Naive thymus-derived CD8-positive, alpha-beta T cell (primary cell): Measurements from ENCODE around the gene C4orf54. TPM values are rescaled to one million over a fixed set of nuclear protein-coding genes. Genes with fewer than 3 reads are reported as not detected.

Source experiments
- ATAC-seq, 2 donors: fragments of 150-1000 bp; cut with Tn5 transposase in 1 of 2; sonication (Bioruptor Pico), chemical (Tn5 transposase) in 1 of 2; 1 replicate in 1 of 2; 2 replicates in 1 of 2; pipeline ENCODE4 v1.10.0; 2021; ENCODE audit warnings: mild to moderate bottlenecking in 2 of 2, moderate library complexity in 2 of 2
- POLR2A ChIA-PET: fragments of 350-600 bp; sonication (Branson Sonifier 250); formaldehyde crosslinking; loops from one replicate; lab custom pipeline; 2021; ENCODE audit warnings: antibody characterized with exemption; lab: Charles Lee
- DNase-seq, 10 donors: peaks; one replicate each; pipeline versions ENCODE4 v3.0.0 to v3.0.0-alpha.2; 2020 to 2022
- H3K27ac Mint-ChIP-seq, 10 donors: one replicate each; pipeline ENCODE4 v1.8.0; 2020 to 2022; ENCODE audit warnings: mild to moderate bottlenecking in 10 of 10, mixed read lengths in 10 of 10, moderate library complexity in 4 of 10, inconsistent platforms in 1 of 10
- H3K27me3 Mint-ChIP-seq, 5 donors: one replicate each; pipeline ENCODE4 v1.8.0; 2021 to 2022; ENCODE audit warnings: mixed read lengths in 5 of 5
- H3K36me3 Mint-ChIP-seq, 3 donors: one replicate each; pipeline ENCODE4 v1.8.0; 2020 to 2022; ENCODE audit warnings: mixed read lengths in 3 of 3, mild to moderate bottlenecking in 2 of 3, inconsistent platforms in 1 of 3
- H3K4me1 Mint-ChIP-seq, 4 donors: one replicate each; pipeline ENCODE4 v1.8.0; 2021 to 2022; ENCODE audit warnings: mixed read lengths in 4 of 4
- H3K4me3 Mint-ChIP-seq, 10 donors: one replicate each; pipeline ENCODE4 v1.8.0; 2020 to 2022; ENCODE audit warnings: mild to moderate bottlenecking in 10 of 10, mixed read lengths in 10 of 10, moderate library complexity in 6 of 10, inconsistent platforms in 1 of 10
- H3K9me3 Mint-ChIP-seq, 9 donors: one replicate each; pipeline ENCODE4 v1.8.0; 2020 to 2022; ENCODE audit warnings: mixed read lengths in 9 of 9, mild to moderate bottlenecking in 3 of 9, inconsistent platforms in 1 of 9, moderate library complexity in 1 of 9
- polyA plus RNA-seq, 3 donors: library from polyadenylated mRNA; unstranded; fragments of 300-500 nt; fragmentation: Illumina TruSeq; gene quantifications; one replicate each; pipeline ENCODE4 v1.2.3, GENCODE V29; 2021
- total RNA-seq, 8 experiments: library from RNA in 2 of 8; stranded (reverse) in 2 of 8; gene quantifications; one replicate each; pipeline ENCODE4 v1.2.3 and lab custom pipeline; 2021 to 2026

The C4orf54 gene
- total RNA-seq = not detected
- not detected for polyA plus RNA-seq
- 0 to 0.09 (median 0) reads per million in 6 experiments for total RNA-seq (lab: John Stamatoyannopoulos, UW)

DNA sequence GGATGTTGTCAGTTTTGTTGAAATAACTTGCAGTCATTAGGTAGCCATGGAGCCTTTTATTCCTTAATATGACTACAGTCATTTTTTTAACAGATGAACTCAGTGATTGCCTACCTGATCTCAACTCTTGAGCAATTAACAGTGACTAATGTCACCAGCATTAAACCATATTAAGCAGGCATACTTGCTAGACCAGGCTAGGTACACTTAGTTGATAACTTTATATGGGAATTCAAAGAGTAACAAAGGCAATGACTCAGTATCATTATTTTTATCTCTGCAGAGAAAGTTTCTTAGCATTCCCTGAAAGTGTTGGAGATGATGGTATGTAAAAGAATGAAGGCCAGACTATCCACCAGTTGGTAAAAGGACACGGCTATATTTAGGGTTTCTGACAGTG, at the start of gene C4orf54:
Gene C4orf54 (minus strand): TSS at position 31 of the 400 bp plus-strand sequence. CDS start 3,180 bp downstream, outside the sequence.
- DNase-seq = no peak
- Mint-ChIP-seq H3K4me3 (no peak within 1 kb of the TSS), H3K27me3 (peaks cover 2 to 11% (median 7%) of the 10 kb centered on the region in 5 donors), H3K36me3 (no peaks in the 10 kb centered on the region), H3K4me1 (no peaks in the 10 kb centered on the region), H3K9me3 (no peaks in the 10 kb centered on the region), H3K27ac (no peak within 1 kb of the TSS)
- POLR2A ChIA-PET = no interaction called here
- ATAC-seq = no peak

- POLR2A ChIA-PET = no interaction called here
- Mint-ChIP-seq H3K4me3 (no peak overlapping the region), H3K36me3 (peaks cover 0 to 10% (median 0%) of the 10 kb centered on the region in 3 donors), H3K9me3 (peaks cover 0 to 22% (median 3%) of the 10 kb centered on the region in 9 donors), H3K4me1 (no peaks in the 10 kb centered on the region), H3K27me3 (peaks cover 12 to 29% (median 28%) of the 10 kb centered on the region in 5 donors), H3K27ac (no peak overlapping the region)
- ATAC-seq (no peak), DNase-seq (no peak)
Measured at GRCh38 chr4:99705891-99706290, 48.3 kb upstream of the C4orf54 start.

DNA sequence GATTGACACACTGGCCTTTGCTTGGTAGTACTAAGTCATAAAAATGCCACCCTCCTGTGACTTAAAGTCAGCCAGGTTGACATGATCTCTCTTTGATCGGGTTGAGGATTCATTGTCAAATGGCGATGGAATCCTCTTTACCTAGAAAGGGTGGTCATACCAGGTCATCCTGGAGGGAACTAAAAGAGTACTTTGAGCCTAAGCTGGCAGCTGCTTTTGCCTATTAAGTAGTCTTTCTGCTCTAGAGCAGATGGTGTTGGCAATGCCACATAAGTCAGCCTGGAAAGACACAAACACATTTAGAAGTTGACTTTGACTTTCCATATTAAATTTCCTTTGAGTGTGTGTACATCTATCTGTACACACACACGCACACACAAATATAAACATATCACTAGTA, 39.2 kb upstream of the C4orf54 start:
- peaks cover 25 to 71% (median 37%) of the 10 kb centered on the region in 5 donors for H3K27me3 Mint-ChIP-seq
- no peaks in the 10 kb centered on the region for H3K4me1 Mint-ChIP-seq
- ATAC-seq = no peak
- no peak overlapping the region for H3K27ac Mint-ChIP-seq
- H3K36me3 Mint-ChIP-seq = peaks cover 0 to 24% (median 3%) of the 10 kb centered on the region in 3 donors
- POLR2A ChIA-PET = no interaction called here
- peaks cover 0 to 34% (median 5%) of the 10 kb centered on the region in 9 donors for H3K9me3 Mint-ChIP-seq
- DNase-seq = no peak
- H3K4me3 Mint-ChIP-seq = no peak overlapping the region

- ATAC-seq (no peak), DNase-seq (no peak)
- H3K4me3 Mint-ChIP-seq = no peak overlapping the region
- peaks cover 0 to 33% (median 5%) of the 10 kb centered on the region in 3 donors for H3K36me3 Mint-ChIP-seq
- peaks cover 14 to 51% (median 22%) of the 10 kb centered on the region in 9 donors for H3K9me3 Mint-ChIP-seq
- POLR2A ChIA-PET = no interaction called here
- peaks cover 9 to 37% (median 14%) of the 10 kb centered on the region in 5 donors for H3K27me3 Mint-ChIP-seq
- H3K4me1 Mint-ChIP-seq = no peaks in the 10 kb centered on the region
- H3K27ac Mint-ChIP-seq = no peak overlapping the region
Measured at GRCh38 chr4:99693140-99693539, 35.5 kb upstream of the C4orf54 start.

GRCh38 chr4:99690990-99691389, 33.4 kb upstream of the C4orf54 start:
- Mint-ChIP-seq H3K36me3 (peaks cover 0 to 33% (median 5%) of the 10 kb centered on the region in 3 donors), H3K9me3 (peaks cover 14 to 51% (median 22%) of the 10 kb centered on the region in 9 donors), H3K4me1 (no peaks in the 10 kb centered on the region), H3K4me3 (no peak overlapping the region), H3K27me3 (peaks cover 4 to 21% (median 11%) of the 10 kb centered on the region in 5 donors), H3K27ac (no peak overlapping the region)
- DNase-seq (no peak), ATAC-seq (no peak)
- POLR2A ChIA-PET = no interaction called here

- H3K27me3 Mint-ChIP-seq = peaks cover 4 to 19% (median 10%) of the 10 kb centered on the region in 5 donors
- POLR2A ChIA-PET = no interaction called here
- peaks cover 14 to 50% (median 22%) of the 10 kb centered on the region in 9 donors for H3K9me3 Mint-ChIP-seq
- H3K36me3 Mint-ChIP-seq = peaks cover 0 to 30% (median 5%) of the 10 kb centered on the region in 3 donors
- no peaks in the 10 kb centered on the region for H3K4me1 Mint-ChIP-seq
- DNase-seq (no peak), ATAC-seq (no peak)
- H3K4me3 Mint-ChIP-seq = no peak overlapping the region
- H3K27ac Mint-ChIP-seq = no peak overlapping the region
Measured at GRCh38 chr4:99690472-99690871, 32.8 kb upstream of the C4orf54 start.

GRCh38 chr4:99687120-99687519, 29.5 kb upstream of the C4orf54 start:
- Mint-ChIP-seq H3K4me1 (no peaks in the 10 kb centered on the region), H3K27me3 (peaks cover 4 to 11% (median 8%) of the 10 kb centered on the region in 5 donors), H3K4me3 (no peak overlapping the region), H3K36me3 (peaks cover 0 to 18% (median 2%) of the 10 kb centered on the region in 3 donors), H3K27ac (no peak overlapping the region), H3K9me3 (peaks cover 14 to 24% (median 18%) of the 10 kb centered on the region in 9 donors)
- POLR2A ChIA-PET = no interaction called here
- DNase-seq (no peak), ATAC-seq (no peak)

DNA sequence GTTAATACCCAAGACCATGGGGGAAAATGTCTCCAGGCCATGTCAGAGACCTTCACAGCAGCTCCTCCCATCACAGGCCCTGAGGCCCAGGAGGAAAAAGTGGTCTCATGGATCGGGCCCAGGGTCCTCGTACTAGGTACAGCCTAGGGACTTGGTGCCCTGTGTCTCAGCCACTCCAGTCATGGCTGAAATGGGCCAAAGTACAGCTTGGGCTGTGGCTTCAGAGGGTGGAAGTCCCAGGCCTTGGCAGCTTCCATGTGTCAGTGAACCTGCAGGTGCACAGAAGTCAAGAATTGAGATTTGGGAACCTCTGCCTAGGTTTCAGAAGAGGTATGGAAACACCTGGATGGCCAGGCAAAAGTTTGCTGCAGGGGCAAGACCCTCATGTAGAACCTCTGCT, 27.6 kb upstream of the C4orf54 start:
- Mint-ChIP-seq H3K27me3 (peaks cover 4 to 17% (median 8%) of the 10 kb centered on the region in 5 donors), H3K4me1 (no peaks in the 10 kb centered on the region), H3K36me3 (peaks cover 0 to 5% (median 0%) of the 10 kb centered on the region in 3 donors), H3K9me3 (peaks cover 0 to 8% (median 5%) of the 10 kb centered on the region in 9 donors), H3K4me3 (no peak overlapping the region), H3K27ac (no peak overlapping the region)
- no peak for ATAC-seq
- POLR2A ChIA-PET = no interaction called here
- no peak for DNase-seq

- Mint-ChIP-seq H3K27me3 (peaks cover 4 to 17% (median 6%) of the 10 kb centered on the region in 5 donors), H3K4me3 (no peak overlapping the region), H3K36me3 (no peaks in the 10 kb centered on the region), H3K4me1 (no peaks in the 10 kb centered on the region), H3K27ac (no peak overlapping the region), H3K9me3 (peaks cover 0 to 3% (median 0%) of the 10 kb centered on the region in 9 donors)
- POLR2A ChIA-PET = no interaction called here
- ATAC-seq (no peak), DNase-seq (no peak)
Measured at GRCh38 chr4:99683895-99684294, 26.3 kb upstream of the C4orf54 start.

GRCh38 chr4:99679976-99680375, 22.3 kb upstream of the C4orf54 start:
- no peak for DNase-seq
- H3K36me3 Mint-ChIP-seq = no peaks in the 10 kb centered on the region
- ATAC-seq = no peak

DNA sequence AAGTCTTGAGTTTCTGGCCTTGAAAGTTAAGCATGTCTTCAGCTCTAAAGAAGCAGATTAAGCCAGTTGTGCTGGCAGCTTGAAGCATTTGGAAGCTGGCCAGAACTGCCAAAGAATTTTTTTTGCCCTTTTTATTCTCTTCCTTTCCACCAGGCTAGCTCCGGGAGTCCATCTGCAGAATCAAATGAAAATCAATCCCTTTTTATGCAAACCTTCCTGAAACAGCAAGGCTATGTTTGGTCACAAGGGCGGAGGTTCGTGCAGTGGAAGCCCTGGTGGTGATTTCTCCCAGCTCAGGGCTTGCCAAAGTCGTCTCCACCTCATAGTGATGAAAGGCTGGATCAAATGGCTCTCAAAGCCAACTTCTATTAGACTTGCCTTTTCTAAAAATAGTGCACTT, 21.6 kb upstream of the C4orf54 start:
- Mint-ChIP-seq H3K9me3 (peaks cover 0 to 17% (median 4%) of the 10 kb centered on the region in 9 donors), H3K4me3 (no peak overlapping the region), H3K4me1 (no peaks in the 10 kb centered on the region), H3K36me3 (no peaks in the 10 kb centered on the region), H3K27ac (no peak overlapping the region), H3K27me3 (peaks cover 4 to 32% (median 14%) of the 10 kb centered on the region in 5 donors)
- POLR2A ChIA-PET = no interaction called here
- DNase-seq (no peak), ATAC-seq (no peak)

More at GRCh38 chr4:99679976-99680375, 22.3 kb upstream of the C4orf54 start:
- Mint-ChIP-seq H3K9me3 (peaks cover 0 to 13% (median 1%) of the 10 kb centered on the region in 9 donors), H3K4me1 (no peaks in the 10 kb centered on the region), H3K4me3 (no peak overlapping the region), H3K27me3 (peaks cover 4 to 29% (median 12%) of the 10 kb centered on the region in 5 donors), H3K27ac (no peak overlapping the region)
- POLR2A ChIA-PET = no interaction called here

- peaks cover 0 to 42% (median 20%) of the 10 kb centered on the region in 5 donors for H3K27me3 Mint-ChIP-seq
- peaks cover 14 to 37% (median 22%) of the 10 kb centered on the region in 9 donors for H3K9me3 Mint-ChIP-seq
- DNase-seq (no peak), ATAC-seq (no peak)
- no peak overlapping the region for H3K4me3 Mint-ChIP-seq
- POLR2A ChIA-PET = no interaction called here
- no peak overlapping the region for H3K27ac Mint-ChIP-seq
- peaks cover 4 to 17% (median 5%) of the 10 kb centered on the region in 3 donors for H3K36me3 Mint-ChIP-seq
- no peaks in the 10 kb centered on the region for H3K4me1 Mint-ChIP-seq
Measured at GRCh38 chr4:99677161-99677560, 19.5 kb upstream of the C4orf54 start.

DNA sequence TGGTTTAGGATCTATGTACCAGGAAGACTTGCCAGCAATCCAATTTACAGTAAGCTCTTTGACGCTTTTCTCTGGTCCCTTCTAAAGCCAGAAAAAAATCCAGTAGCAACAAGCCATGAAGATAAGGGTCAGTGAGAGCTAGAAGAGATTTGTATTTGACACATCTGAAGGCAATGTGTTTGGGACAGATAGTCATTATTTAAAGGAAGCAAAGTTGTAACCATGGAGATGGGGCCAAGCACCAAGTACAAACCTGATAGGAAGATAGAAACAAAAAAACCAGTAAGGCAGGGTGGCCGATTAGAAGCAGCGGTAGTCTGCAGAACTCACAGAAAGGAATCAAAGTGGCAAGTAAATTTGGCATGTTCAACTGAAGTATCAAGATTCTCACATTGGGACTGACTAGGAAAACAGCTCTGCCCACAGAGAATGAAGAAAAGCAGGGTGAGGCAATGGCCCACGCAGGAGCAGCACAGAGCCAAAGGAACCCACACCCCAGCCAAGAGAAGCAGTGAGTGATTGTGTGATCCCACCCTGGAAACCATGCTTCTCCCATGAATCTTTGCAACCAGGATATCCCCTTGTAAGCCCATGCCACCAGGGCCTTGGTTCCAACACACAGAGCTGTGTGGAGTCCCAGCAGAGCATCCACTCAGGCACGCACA, 12.9 kb upstream of the C4orf54 start:
- Mint-ChIP-seq H3K27ac (no peak overlapping the region), H3K36me3 (peaks cover 6 to 32% (median 9%) of the 10 kb centered on the region in 3 donors), H3K27me3 (peaks cover 8 to 46% (median 17%) of the 10 kb centered on the region in 5 donors), H3K9me3 (peaks cover 18 to 52% (median 32%) of the 10 kb centered on the region in 9 donors), H3K4me3 (no peak overlapping the region), H3K4me1 (no peaks in the 10 kb centered on the region)
- no peak for DNase-seq
- POLR2A ChIA-PET = no interaction called here
- no peak for ATAC-seq
